WTC11 (cell line): ENCODE results near the gene GPER1.

Source experiments
- ELF4 ChIP-seq: sonication (generic); formaldehyde crosslinking; IDR thresholded peaks from 2 replicates; pipeline ENCODE4 v1.8.1; 2022; ENCODE audit warnings: low read depth, mild to moderate bottlenecking, moderate library complexity, missing genetic modification reagents
- ESRRA ChIP-seq: sonication (generic); formaldehyde crosslinking; IDR thresholded peaks from 2 replicates; pipeline ENCODE4 v1.8.1; 2022; ENCODE audit warnings: mild to moderate bottlenecking, missing genetic modification reagents, borderline replicate concordance
- FOXP1 ChIP-seq: sonication (generic); formaldehyde crosslinking; IDR thresholded peaks from 2 replicates; pipeline ENCODE4 v1.8.0; 2022; ENCODE audit warnings: missing genetic modification reagents, mild to moderate bottlenecking, moderate library complexity, borderline replicate concordance
- TF ChIP-seq, protein P1 (sequence below): sonication (generic); formaldehyde crosslinking; IDR thresholded peaks from 2 replicates; pipeline ENCODE4 v1.8.0; 2022; ENCODE audit warnings: mild to moderate bottlenecking, missing genetic modification reagents

DNA sequence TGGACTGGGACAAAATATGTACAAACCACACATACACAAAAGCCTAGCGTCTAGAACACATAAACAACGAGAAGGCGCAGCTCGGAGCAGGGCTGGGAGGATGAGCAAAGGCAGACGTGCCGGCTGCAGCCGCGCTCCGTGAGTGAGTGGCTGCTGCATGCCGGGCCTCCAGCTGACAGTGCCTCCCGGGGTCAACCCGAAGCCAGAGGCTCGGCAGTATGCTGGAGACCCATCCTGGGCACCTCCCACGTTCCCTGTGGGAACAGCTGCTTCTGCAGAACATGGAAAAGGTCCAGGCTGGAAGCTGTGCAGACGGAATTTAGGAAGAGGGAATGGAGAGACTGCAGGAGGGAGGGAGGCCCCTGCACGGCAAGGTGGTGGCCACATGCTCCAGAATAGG is 47.1 kb upstream of the GPER1 start:
- TF ChIP-seq ELF4 (CRISPR knock-in tag), result no peak
- TF ChIP-seq ESRRA, result no peak
- TF ChIP-seq, protein P1, sequence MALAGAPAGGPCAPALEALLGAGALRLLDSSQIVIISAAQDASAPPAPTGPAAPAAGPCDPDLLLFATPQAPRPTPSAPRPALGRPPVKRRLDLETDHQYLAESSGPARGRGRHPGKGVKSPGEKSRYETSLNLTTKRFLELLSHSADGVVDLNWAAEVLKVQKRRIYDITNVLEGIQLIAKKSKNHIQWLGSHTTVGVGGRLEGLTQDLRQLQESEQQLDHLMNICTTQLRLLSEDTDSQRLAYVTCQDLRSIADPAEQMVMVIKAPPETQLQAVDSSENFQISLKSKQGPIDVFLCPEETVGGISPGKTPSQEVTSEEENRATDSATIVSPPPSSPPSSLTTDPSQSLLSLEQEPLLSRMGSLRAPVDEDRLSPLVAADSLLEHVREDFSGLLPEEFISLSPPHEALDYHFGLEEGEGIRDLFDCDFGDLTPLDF (CRISPR knock-in tag), result no peak
- TF ChIP-seq FOXP1 (CRISPR knock-in tag), result no peak
